ENCODE data around the gene ZDHHC11. TPM values are rescaled to one million over a fixed set of nuclear protein-coding genes. Genes with fewer than 3 reads are reported as not detected.

Gene ZDHHC11
- total RNA-seq, 2 experiments from 2014 or later, result 4.5 to 5.5 TPM

GRCh38 chr5:868428-869135 is 17.8 kb upstream of the ZDHHC11 start:
- Mint-ChIP-seq H3K4me1 (peaks cover 2% of the 10 kb centered on the region), H3K36me3 (peaks cover 36% of the 10 kb centered on the region), H3K27me3 (no peaks in the 10 kb centered on the region), H3K9me3 (no peaks in the 10 kb centered on the region), H3K4me3 (no peak overlapping the region), H3K27ac (no peak overlapping the region)
- DNase-seq, result no peak

- peaks cover 33% of the 10 kb centered on the region for H3K36me3 Mint-ChIP-seq
- H3K27ac Mint-ChIP-seq, result no peak overlapping the region
- no peak for DNase-seq
- no peaks in the 10 kb centered on the region for H3K9me3 Mint-ChIP-seq
- no peak overlapping the region for H3K4me3 Mint-ChIP-seq
- peaks cover 2% of the 10 kb centered on the region for H3K4me1 Mint-ChIP-seq
- H3K27me3 Mint-ChIP-seq, result no peaks in the 10 kb centered on the region
Measured at GRCh38 chr5:867300-867870, 16.6 kb upstream of the ZDHHC11 start.

- Mint-ChIP-seq H3K36me3 (peaks cover 28% of the 10 kb centered on the region), H3K27ac (no peak overlapping the region)
Measured at GRCh38 chr5:865771-866170, 15.0 kb upstream of the ZDHHC11 start.

GRCh38 chr5:865168-865521 is 14.4 kb upstream of the ZDHHC11 start:
- Mint-ChIP-seq H3K4me1 (peaks cover 2% of the 10 kb centered on the region), H3K27ac (no peak overlapping the region), H3K27me3 (no peaks in the 10 kb centered on the region), H3K9me3 (no peaks in the 10 kb centered on the region), H3K36me3 (peaks cover 26% of the 10 kb centered on the region), H3K4me3 (no peak overlapping the region)
- no peak for DNase-seq

More at GRCh38 chr5:865771-866170, 15.0 kb upstream of the ZDHHC11 start:
- Mint-ChIP-seq H3K27me3 (no peaks in the 10 kb centered on the region), H3K4me3 (no peak overlapping the region), H3K4me1 (peaks cover 2% of the 10 kb centered on the region), H3K9me3 (no peaks in the 10 kb centered on the region)
- no peak for DNase-seq

- H3K4me1 Mint-ChIP-seq, result peaks cover under 1% of the 10 kb centered on the region
- no peaks in the 10 kb centered on the region for H3K27me3 Mint-ChIP-seq
- DNase-seq, result no peak
- H3K27ac Mint-ChIP-seq, result no peak overlapping the region
- no peak overlapping the region for H3K4me3 Mint-ChIP-seq
- H3K9me3 Mint-ChIP-seq, result no peaks in the 10 kb centered on the region
- peaks cover 21% of the 10 kb centered on the region for H3K36me3 Mint-ChIP-seq
Measured at GRCh38 chr5:864492-865167, 13.8 kb upstream of the ZDHHC11 start.

- Mint-ChIP-seq H3K36me3 (peaks cover 13% of the 10 kb centered on the region), H3K27me3 (no peaks in the 10 kb centered on the region), H3K9me3 (no peaks in the 10 kb centered on the region), H3K27ac (peak overlapping the region; percentile 29), H3K4me1 (no peaks in the 10 kb centered on the region), H3K4me3 (no peak overlapping the region)
- DNase-seq, result no peak
Measured at GRCh38 chr5:863244-863805, 12.5 kb upstream of the ZDHHC11 start.

GRCh38 chr5:862367-863243 is 11.8 kb upstream of the ZDHHC11 start:
- Mint-ChIP-seq H3K36me3 (peaks cover 9% of the 10 kb centered on the region), H3K4me3 (no peak overlapping the region), H3K9me3 (no peaks in the 10 kb centered on the region), H3K4me1 (no peaks in the 10 kb centered on the region), H3K27me3 (no peaks in the 10 kb centered on the region), H3K27ac (no peak overlapping the region)
- DNase-seq, result no peak

GRCh38 chr5:861442-862366 is 10.9 kb upstream of the ZDHHC11 start:
- H3K4me3 Mint-ChIP-seq, result no peak overlapping the region
- H3K4me1 Mint-ChIP-seq, result no peaks in the 10 kb centered on the region
- H3K27me3 Mint-ChIP-seq, result no peaks in the 10 kb centered on the region
- no peaks in the 10 kb centered on the region for H3K9me3 Mint-ChIP-seq
- H3K36me3 Mint-ChIP-seq, result peaks cover 7% of the 10 kb centered on the region
- no peak for DNase-seq
- H3K27ac Mint-ChIP-seq, result no peak overlapping the region

- no peak for DNase-seq
- Mint-ChIP-seq H3K4me3 (no peak overlapping the region), H3K36me3 (peaks cover 1% of the 10 kb centered on the region), H3K4me1 (no peaks in the 10 kb centered on the region), H3K9me3 (no peaks in the 10 kb centered on the region), H3K27me3 (no peaks in the 10 kb centered on the region), H3K27ac (no peak overlapping the region)
Measured at GRCh38 chr5:860506-861150, 9.8 kb upstream of the ZDHHC11 start.

GRCh38 chr5:859798-860296 is 9.1 kb upstream of the ZDHHC11 start:
- DNase-seq, result no peak
- no peak overlapping the region for H3K4me3 Mint-ChIP-seq
- no peaks in the 10 kb centered on the region for H3K4me1 Mint-ChIP-seq
- H3K9me3 Mint-ChIP-seq, result no peaks in the 10 kb centered on the region
- H3K27me3 Mint-ChIP-seq, result no peaks in the 10 kb centered on the region
- peaks cover 1% of the 10 kb centered on the region for H3K36me3 Mint-ChIP-seq
- no peak overlapping the region for H3K27ac Mint-ChIP-seq

- H3K4me3 Mint-ChIP-seq, result no peak overlapping the region
- H3K4me1 Mint-ChIP-seq, result no peaks in the 10 kb centered on the region
- H3K9me3 Mint-ChIP-seq, result no peaks in the 10 kb centered on the region
- peaks cover 1% of the 10 kb centered on the region for H3K36me3 Mint-ChIP-seq
- no peak for DNase-seq
- H3K27me3 Mint-ChIP-seq, result no peaks in the 10 kb centered on the region
- H3K27ac Mint-ChIP-seq, result no peak overlapping the region
Measured at GRCh38 chr5:859391-859790, 8.6 kb upstream of the ZDHHC11 start.

GRCh38 chr5:858726-859125 is 7.9 kb upstream of the ZDHHC11 start:
- no peak for DNase-seq
- Mint-ChIP-seq H3K4me1 (no peaks in the 10 kb centered on the region), H3K27ac (no peak overlapping the region)

GRCh38 chr5:856531-857425 is 6.0 kb upstream of the ZDHHC11 start:
- Mint-ChIP-seq H3K27me3 (peaks cover 7% of the 10 kb centered on the region), H3K36me3 (no peaks in the 10 kb centered on the region), H3K9me3 (no peaks in the 10 kb centered on the region), H3K4me1 (no peaks in the 10 kb centered on the region), H3K27ac (no peak overlapping the region), H3K4me3 (no peak overlapping the region)
- no peak for DNase-seq

More at GRCh38 chr5:858726-859125, 7.9 kb upstream of the ZDHHC11 start:
- H3K4me3 Mint-ChIP-seq, result no peak overlapping the region
- peaks cover under 1% of the 10 kb centered on the region for H3K36me3 Mint-ChIP-seq
- H3K9me3 Mint-ChIP-seq, result no peaks in the 10 kb centered on the region
- H3K27me3 Mint-ChIP-seq, result no peaks in the 10 kb centered on the region

Measured in activated naive CD8-positive, alpha-beta T cell treated with anti-CD3 and anti-CD28 coated beads for 36 hours (primary cell).